Nephron (organoid): ENCODE results near the gene PLPPR3.

Source experiments
- H3K27ac Mint-ChIP-seq, 3 experiments: 2 replicates each; pipeline ENCODE4 v1.8.0; 2020; ENCODE audit warnings: mixed read lengths in 3 of 3, mild to moderate bottlenecking in 2 of 3, moderate library complexity in 1 of 3
- H3K27me3 Mint-ChIP-seq: 2 replicates; pipeline ENCODE4 v1.8.0; 2021; ENCODE audit warnings: low read depth, mild to moderate bottlenecking, moderate library complexity, mixed read lengths
- H3K36me3 Mint-ChIP-seq: 2 replicates; pipeline ENCODE4 v1.8.0; 2020; ENCODE audit warnings: low read depth, mixed read lengths
- H3K4me1 Mint-ChIP-seq: 2 replicates; pipeline ENCODE4 v1.8.0; 2020; ENCODE audit warnings: mixed read lengths
- H3K4me3 Mint-ChIP-seq, 3 experiments: 2 replicates each; pipeline ENCODE4 v1.8.0; 2020; ENCODE audit warnings: mild to moderate bottlenecking in 3 of 3, mixed read lengths in 3 of 3, moderate library complexity in 2 of 3
- H3K9me3 Mint-ChIP-seq: 2 replicates; pipeline ENCODE4 v1.8.0; 2020; ENCODE audit warnings: mixed read lengths
- CTCF ChIP-seq, 3 experiments: fragments of 200-600 bp; sonication (generic); IDR thresholded peaks; one replicate each; pipeline ENCODE4 v1.5.0; 2021; ENCODE audit warnings: antibody characterized with exemption in 3 of 3; ENCODE audit not compliant: unreplicated experiment in 3 of 3

Gene PLPPR3

GRCh38 chr19:831407-832369, 9.9 kb upstream of the PLPPR3 start:
- TF ChIP-seq CTCF (IDR thresholded peaks at IDR 0.05; ENCODE audit: unreplicated experiment in 3 of 3), result no peak
- Mint-ChIP-seq H3K27ac (no peak overlapping the region), H3K9me3 (no peaks in the 10 kb centered on the region), H3K36me3 (no peaks in the 10 kb centered on the region), H3K4me1 (no peaks in the 10 kb centered on the region), H3K27me3 (peaks cover 7% of the 10 kb centered on the region), H3K4me3 (no peak overlapping the region)

DNA sequence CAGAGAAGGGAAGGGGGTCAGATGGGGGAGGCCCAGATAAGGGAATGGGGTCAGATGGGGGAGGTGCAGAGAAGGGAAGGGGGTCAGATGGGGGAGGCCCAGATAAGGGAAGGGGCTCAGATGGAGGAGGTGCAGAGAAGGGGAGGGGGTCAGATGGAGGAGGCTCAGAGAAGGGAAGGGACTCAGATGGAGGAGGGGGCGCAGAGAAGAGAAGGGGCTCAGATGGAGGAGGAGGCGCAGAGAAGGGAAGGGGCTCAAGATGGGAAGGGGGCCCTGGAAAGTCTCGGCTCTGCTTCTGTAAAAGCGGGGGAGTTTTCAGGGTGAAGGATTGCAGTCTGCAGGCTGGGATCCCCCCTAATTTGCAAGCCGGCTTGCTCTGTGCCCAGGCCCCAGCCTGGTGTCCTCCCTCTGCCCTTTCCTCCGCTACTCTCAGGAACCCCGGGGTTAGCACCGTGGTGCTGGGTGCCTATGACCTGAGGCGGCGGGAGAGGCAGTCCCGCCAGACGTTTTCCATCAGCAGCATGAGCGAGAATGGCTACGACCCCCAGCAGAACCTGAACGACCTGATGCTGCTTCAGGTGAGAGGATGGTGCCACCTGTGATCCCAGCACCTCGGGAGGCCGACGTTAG, 7.5 kb upstream of the PLPPR3 start:
- no peaks in the 10 kb centered on the region for H3K36me3 Mint-ChIP-seq
- no peaks in the 10 kb centered on the region for H3K4me1 Mint-ChIP-seq
- H3K9me3 Mint-ChIP-seq, result no peaks in the 10 kb centered on the region
- no peak overlapping the region for H3K4me3 Mint-ChIP-seq
- H3K27me3 Mint-ChIP-seq, result peaks cover 10% of the 10 kb centered on the region
- TF ChIP-seq CTCF (IDR thresholded peaks at IDR 0.05; ENCODE audit: unreplicated experiment in 3 of 3), result no peak
- H3K27ac Mint-ChIP-seq, result no peak overlapping the region

DNA sequence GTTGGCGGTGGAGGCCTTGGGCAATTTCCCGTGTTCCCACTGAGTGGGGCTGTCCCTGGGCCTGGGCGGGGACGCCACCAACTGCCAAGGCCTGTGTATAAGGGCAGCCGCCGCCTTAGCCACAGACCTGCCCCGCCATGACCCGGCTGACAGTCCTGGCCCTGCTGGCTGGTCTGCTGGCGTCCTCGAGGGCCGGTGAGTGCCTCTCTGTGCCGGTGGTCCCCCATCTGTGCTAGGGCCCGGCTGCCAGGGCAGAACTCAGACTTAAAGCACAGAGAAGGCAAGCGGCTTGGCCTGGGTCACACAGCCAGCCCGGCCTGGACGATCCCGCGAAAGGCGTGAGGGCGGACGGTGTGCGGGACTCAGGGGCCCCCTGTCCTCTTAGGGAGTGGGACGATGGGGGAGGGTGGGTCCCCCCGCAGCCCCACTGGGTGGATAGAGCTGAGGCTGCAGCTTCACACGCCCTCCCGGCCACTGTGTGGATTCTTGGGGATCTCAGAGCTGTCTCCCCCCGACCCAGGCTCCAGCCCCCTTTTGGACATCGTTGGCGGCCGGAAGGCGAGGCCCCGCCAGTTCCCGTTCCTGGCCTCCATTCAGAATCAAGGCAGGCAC, 6.1 kb upstream of the PLPPR3 start, which contains the start of gene AZU1:
Gene AZU1 (plus strand): TSS at position 128 of the 612 bp plus-strand sequence. CDS start 10 bp downstream, at position 138.
- Mint-ChIP-seq H3K27ac (no peak within 1 kb of the TSS), H3K4me1 (no peaks in the 10 kb centered on the region), H3K27me3 (peaks cover 10% of the 10 kb centered on the region), H3K4me3 (no peak within 1 kb of the TSS), H3K36me3 (no peaks in the 10 kb centered on the region), H3K9me3 (no peaks in the 10 kb centered on the region)
- no peak for TF ChIP-seq CTCF (IDR thresholded peaks at IDR 0.05; ENCODE audit: unreplicated experiment in 3 of 3)

DNA sequence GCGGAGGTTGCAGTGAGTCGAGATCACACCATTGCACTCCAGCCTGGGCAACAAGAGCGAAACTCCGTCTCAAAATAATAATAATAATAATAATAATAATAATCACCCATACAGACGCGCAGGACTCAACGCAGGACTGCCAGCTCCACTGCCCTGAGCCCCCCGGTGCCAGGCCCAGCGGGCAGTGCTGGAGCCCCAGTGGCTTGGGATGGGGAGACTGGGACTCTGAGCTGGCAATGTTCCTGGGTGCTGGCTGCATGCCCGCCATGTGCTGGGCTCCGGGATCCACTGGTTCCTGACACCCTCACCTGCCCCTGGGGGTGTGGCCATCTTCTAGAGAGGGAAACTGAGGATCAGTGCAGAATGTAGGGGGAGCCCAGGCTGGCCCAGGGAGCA, 5.6 kb upstream of the PLPPR3 start:
- H3K9me3 Mint-ChIP-seq, result no peaks in the 10 kb centered on the region
- H3K27ac Mint-ChIP-seq, result no peak overlapping the region
- no peaks in the 10 kb centered on the region for H3K4me1 Mint-ChIP-seq
- TF ChIP-seq CTCF (IDR thresholded peaks at IDR 0.05; ENCODE audit: unreplicated experiment in 3 of 3), result no peak
- H3K4me3 Mint-ChIP-seq, result no peak overlapping the region
- no peaks in the 10 kb centered on the region for H3K36me3 Mint-ChIP-seq
- H3K27me3 Mint-ChIP-seq, result peaks cover 10% of the 10 kb centered on the region

DNA sequence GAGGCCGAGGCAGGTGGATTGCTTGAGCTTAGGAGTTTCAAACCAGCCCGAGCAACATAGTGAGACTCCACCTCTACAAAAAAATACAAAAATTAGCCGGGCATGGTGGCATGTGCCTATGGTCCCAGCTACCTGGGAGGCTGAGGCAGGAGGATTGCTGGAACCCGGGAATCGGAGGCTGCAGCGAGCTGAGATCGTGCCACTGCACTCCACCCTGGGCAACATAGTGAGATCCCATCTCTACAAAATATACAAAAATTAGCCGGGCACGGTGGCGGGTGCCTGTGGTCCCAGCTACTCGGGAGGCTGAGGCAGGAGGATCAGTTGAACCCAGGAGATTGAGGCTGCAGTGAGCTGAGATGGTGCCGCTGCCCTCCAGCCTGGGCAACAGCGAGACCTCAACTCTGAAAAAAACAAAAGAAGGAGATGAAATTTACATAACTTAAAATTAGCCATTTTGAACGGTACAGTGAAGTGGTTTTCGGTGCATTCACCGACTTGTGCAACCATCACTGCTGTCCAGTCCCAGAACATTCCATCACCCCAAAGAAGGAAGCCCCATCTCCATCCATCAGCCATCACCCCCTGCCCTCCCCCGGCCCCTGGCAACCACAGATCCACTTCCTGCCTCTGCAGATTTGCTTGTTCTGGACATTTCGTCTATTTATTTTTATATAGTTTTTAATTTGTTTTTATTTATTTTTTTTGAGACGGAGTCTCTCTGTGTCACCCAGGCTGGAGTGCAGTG, 4.3 kb upstream of the PLPPR3 start:
- Mint-ChIP-seq H3K36me3 (no peaks in the 10 kb centered on the region), H3K4me1 (no peaks in the 10 kb centered on the region), H3K27me3 (peaks cover 10% of the 10 kb centered on the region), H3K27ac (no peak overlapping the region), H3K9me3 (no peaks in the 10 kb centered on the region), H3K4me3 (peak overlapping the region in 1 of 3 experiments; percentile 46)
- TF ChIP-seq CTCF (IDR thresholded peaks at IDR 0.05; ENCODE audit: unreplicated experiment in 3 of 3), result no peak
